ENCODE measurements around the gene CSRP3. TPM values are rescaled to one million over a fixed set of nuclear protein-coding genes. Genes with fewer than 3 reads are reported as not detected.

CSRP3 gene
- total RNA-seq, 2 experiments from 2014 or later: not detected

GRCh38 chr11:19164230-19164855, 37.4 kb downstream of the CSRP3 start:
- ATAC-seq (ENCODE audit: poor library complexity) (no peak), DNase-seq (no peak)
- ChIA-PET POLR2A (no interaction called here), CTCF (no interaction called here)
- no peaks in the 10 kb centered on the region for H3K4me1 Mint-ChIP-seq (ENCODE audit: low read depth)
- H3K4me3 Mint-ChIP-seq: no peak overlapping the region
- intact Hi-C loops (cut with DNase I, micrococcal nuclease): no loop called here
- peaks cover 37% of the 10 kb centered on the region for H3K36me3 ChIP-seq (ENCODE audit: insufficient read depth, low read length)
- H3K4me3 ChIP-seq (ENCODE audit: low read length): no peak overlapping the region
- no peaks in the 10 kb centered on the region for H3K27me3 ChIP-seq (ENCODE audit: control insufficient read depth in 1 of 2, insufficient read depth in 2 of 2, low read length in 2 of 2)
- H3K27ac Mint-ChIP-seq: no peak overlapping the region
- no peaks in the 10 kb centered on the region for H3K27me3 Mint-ChIP-seq
- H3K27ac ChIP-seq (ENCODE audit: low read depth in 1 of 2, low read length in 2 of 2): no peak overlapping the region
- H3K9me3 ChIP-seq (ENCODE audit: control insufficient read depth in 1 of 2, insufficient read depth in 1 of 2, low read length in 2 of 2): no peaks in the 10 kb centered on the region
- peaks cover 95% of the 10 kb centered on the region for H3K36me3 Mint-ChIP-seq (ENCODE audit: low read depth)
- H3K4me1 ChIP-seq (ENCODE audit: insufficient read depth, low read length): no peaks in the 10 kb centered on the region
- TF ChIP-seq CTCF (IDR thresholded peaks at IDR 0.05): no peak
- H3K9me3 Mint-ChIP-seq: no peaks in the 10 kb centered on the region

GRCh38 chr11:19163617-19164016, 38.2 kb downstream of the CSRP3 start:
- Mint-ChIP-seq H3K36me3 (ENCODE audit: low read depth) (peaks cover 95% of the 10 kb centered on the region), H3K9me3 (no peaks in the 10 kb centered on the region), H3K4me1 (ENCODE audit: low read depth) (no peaks in the 10 kb centered on the region), H3K27ac (no peak overlapping the region), H3K4me3 (no peak overlapping the region), H3K27me3 (no peaks in the 10 kb centered on the region)
- ATAC-seq (ENCODE audit: poor library complexity): no peak
- Histone ChIP-seq H3K27me3 (ENCODE audit: control insufficient read depth in 1 of 2, insufficient read depth in 2 of 2, low read length in 2 of 2) (no peaks in the 10 kb centered on the region), H3K4me1 (ENCODE audit: insufficient read depth, low read length) (no peaks in the 10 kb centered on the region), H3K4me3 (ENCODE audit: low read length) (no peak overlapping the region), H3K36me3 (ENCODE audit: insufficient read depth, low read length) (peaks cover 37% of the 10 kb centered on the region), H3K9me3 (ENCODE audit: control insufficient read depth in 1 of 2, insufficient read depth in 1 of 2, low read length in 2 of 2) (no peaks in the 10 kb centered on the region), H3K27ac (ENCODE audit: low read depth in 1 of 2, low read length in 2 of 2) (no peak overlapping the region)
- no peak for DNase-seq
- intact Hi-C loops (cut with DNase I, micrococcal nuclease): no loop called here
- no peak for TF ChIP-seq CTCF (IDR thresholded peaks at IDR 0.05)
- POLR2A ChIA-PET: no interaction called here
- CTCF ChIA-PET: no interaction called here

- no peaks in the 10 kb centered on the region for H3K4me1 ChIP-seq (ENCODE audit: insufficient read depth, low read length)
- H3K4me1 Mint-ChIP-seq (ENCODE audit: low read depth): no peaks in the 10 kb centered on the region
- TF ChIP-seq CTCF (IDR thresholded peaks at IDR 0.05): no peak
- H3K9me3 Mint-ChIP-seq: no peaks in the 10 kb centered on the region
- no peaks in the 10 kb centered on the region for H3K9me3 ChIP-seq (ENCODE audit: control insufficient read depth in 1 of 2, insufficient read depth in 1 of 2, low read length in 2 of 2)
- H3K4me3 Mint-ChIP-seq: no peak overlapping the region
- H3K27me3 ChIP-seq (ENCODE audit: control insufficient read depth in 1 of 2, insufficient read depth in 2 of 2, low read length in 2 of 2): no peaks in the 10 kb centered on the region
- H3K36me3 Mint-ChIP-seq (ENCODE audit: low read depth): peaks cover 94% of the 10 kb centered on the region
- POLR2A ChIA-PET: no interaction called here
- CTCF ChIA-PET: no interaction called here
- ATAC-seq (ENCODE audit: poor library complexity) (no peak), DNase-seq (no peak)
- H3K27ac ChIP-seq (ENCODE audit: low read depth in 1 of 2, low read length in 2 of 2): no peak overlapping the region
- H3K27me3 Mint-ChIP-seq: no peaks in the 10 kb centered on the region
- peaks cover 35% of the 10 kb centered on the region for H3K36me3 ChIP-seq (ENCODE audit: insufficient read depth, low read length)
- intact Hi-C loops (cut with DNase I, micrococcal nuclease): no loop called here
- no peak overlapping the region for H3K4me3 ChIP-seq (ENCODE audit: low read length)
- no peak overlapping the region for H3K27ac Mint-ChIP-seq
Observed at GRCh38 chr11:19162951-19163505, 38.8 kb downstream of the CSRP3 start.
